Effector CD4-positive, alpha-beta T cell (primary cell): Measurements from ENCODE around the gene CKM.
"Not testable (repeated sequence)": the region's sequence is repeated elsewhere in the genome, so short reads cannot be mapped to it uniquely, and the experiment has no call there.

Experiments
- DNase-seq: peaks from one replicate; pipeline ENCODE4 v3.0.0-alpha.2; 2020

Gene CKM

GRCh38 chr19:45315304-45315703 is 7.4 kb downstream of the CKM start:
- DNase-seq: no peak

- no peak for DNase-seq
These were observed 7.9 kb downstream of the CKM start for GRCh38 chr19:45314708-45315245.

GRCh38 chr19:45312285-45312684 is 10.4 kb downstream of the CKM start:
- not testable (repeated sequence) for DNase-seq

DNA sequence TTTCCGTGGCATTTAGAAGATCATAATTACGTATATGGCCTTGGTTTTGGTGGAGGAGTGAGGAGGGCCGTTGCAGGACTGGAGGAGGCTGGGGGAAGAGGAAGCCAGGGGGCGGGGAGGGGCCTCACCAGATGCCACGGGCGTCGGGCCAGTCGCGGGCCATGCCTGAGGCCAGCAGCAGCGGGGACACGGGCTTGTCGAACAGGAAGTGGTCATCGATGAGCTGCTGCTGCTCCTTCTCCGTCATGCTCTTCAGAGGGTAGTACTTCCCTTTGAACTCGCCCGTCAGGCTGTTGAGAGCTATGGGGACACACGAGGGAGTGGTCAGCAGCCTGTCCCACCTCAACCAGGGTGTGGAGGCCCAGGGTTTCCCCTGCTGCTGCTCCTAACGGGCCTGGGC is 11.1 kb downstream of the CKM start:
- DNase-seq: no peak

DNA sequence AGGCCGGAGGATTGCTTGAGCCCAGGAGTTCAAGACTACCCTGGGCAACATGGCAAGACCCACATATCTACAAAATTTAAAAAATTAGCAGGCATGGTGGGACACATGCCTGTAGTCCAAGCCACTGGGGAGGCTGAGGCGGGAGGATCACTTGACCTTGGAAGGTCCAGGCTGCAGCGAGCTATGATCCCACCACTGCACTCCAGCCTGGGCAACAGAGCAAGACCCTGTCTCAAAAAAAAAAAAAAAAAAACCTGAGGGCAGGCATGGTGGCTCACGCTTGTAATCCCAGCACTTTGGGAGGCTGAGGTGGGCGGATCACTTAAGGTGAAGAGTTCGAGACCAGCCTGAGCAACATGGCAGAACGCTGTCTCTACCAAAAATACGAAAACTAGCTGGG is 13.4 kb downstream of the CKM start:
- not testable (repeated sequence) for DNase-seq

- DNase-seq: no peak
These were observed 15.3 kb downstream of the CKM start for GRCh38 chr19:45307361-45307760.

DNA sequence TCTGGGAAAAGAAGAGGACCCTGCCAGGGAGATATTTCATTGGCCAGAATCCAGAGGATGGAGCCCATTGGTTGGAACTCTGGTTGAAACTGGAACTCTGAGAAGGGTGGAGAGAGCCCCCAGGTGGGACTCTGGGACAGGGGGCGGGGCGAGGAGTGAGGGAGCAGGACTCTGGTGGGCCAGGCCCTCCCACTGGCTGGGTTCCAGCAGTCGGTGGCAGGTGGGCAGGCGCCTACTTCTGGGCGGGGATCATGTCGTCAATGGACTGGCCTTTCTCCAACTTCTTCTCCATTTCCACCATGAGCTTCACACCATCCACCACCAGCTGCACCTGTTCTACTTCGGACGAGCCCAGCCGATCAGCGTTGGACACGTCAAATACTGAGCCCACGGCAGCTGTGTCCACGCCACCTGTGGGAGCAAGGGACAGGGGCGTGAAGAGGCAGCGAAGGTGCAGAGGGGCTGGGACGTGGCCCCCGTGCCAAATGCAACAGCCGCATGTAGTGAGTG is 16.1 kb downstream of the CKM start:
- DNase-seq: no peak

DNA sequence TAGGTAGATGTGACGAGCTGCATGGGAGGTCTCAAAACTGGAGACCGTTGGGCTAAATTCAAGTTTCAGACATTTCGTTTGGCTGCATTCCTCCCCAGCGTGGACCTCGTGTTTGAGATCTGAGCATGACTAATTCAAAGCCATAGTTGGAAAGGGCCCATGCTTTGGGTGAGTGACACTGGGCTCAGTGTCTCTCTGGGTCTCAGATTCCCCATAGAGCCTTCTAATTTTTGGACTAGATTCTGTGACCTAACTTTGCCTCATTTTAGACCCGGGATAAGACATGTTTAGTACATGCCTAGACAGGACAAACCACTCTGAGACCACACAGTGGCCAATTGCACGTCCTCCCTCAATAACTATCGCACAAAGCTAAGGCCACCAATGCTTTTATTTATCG is 16.6 kb downstream of the CKM start:
- DNase-seq: no peak

GRCh38 chr19:45305421-45305820 is 17.3 kb downstream of the CKM start:
- no peak for DNase-seq

GRCh38 chr19:45305007-45305406 is 17.7 kb downstream of the CKM start:
- no peak for DNase-seq

- DNase-seq: no peak
These were observed 18.3 kb downstream of the CKM start for GRCh38 chr19:45304141-45304926.

GRCh38 chr19:45303269-45304060 is 19.2 kb downstream of the CKM start:
- no peak for DNase-seq

DNA sequence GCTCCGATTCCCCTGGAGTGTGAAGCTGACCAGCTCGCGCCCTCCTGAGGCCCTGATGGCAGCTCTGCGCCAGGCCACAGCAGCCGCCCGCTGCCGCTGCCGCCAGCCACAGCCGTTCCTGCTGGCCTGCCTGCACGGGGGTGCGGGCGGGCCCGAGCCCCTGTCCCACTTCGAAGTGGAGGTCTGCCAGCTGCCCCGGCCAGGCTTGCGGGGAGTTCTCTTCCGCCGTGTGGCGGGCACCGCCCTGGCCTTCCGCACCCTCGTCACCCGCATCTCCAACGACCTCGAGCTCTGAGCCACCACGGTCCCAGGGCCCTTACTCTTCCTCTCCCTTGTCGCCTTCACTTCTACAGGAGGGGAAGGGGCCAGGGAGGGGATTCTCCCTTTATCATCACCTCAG is 20.3 kb downstream of the CKM start:
- no peak for DNase-seq

DNA sequence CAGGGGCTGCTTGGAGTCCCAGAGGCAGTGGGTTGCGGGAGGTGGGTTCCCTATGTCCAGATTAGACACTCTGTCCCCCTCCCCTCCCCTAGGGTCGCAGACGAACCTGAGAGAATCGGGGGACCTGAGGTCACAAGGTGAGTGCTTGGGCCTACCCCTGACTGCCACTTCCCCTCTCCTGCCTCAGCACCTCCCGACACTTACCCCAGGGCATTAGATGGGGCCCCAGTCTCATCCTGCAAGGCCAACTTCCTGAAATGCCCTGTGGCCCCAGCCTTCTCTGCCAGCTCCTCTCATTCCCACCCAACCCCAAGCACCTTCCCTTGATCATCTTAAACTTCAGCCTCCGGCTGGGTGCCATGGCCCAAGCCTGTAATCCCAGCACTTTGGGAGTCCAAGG is 23.0 kb downstream of the CKM start:
- DNase-seq: no peak

DNA sequence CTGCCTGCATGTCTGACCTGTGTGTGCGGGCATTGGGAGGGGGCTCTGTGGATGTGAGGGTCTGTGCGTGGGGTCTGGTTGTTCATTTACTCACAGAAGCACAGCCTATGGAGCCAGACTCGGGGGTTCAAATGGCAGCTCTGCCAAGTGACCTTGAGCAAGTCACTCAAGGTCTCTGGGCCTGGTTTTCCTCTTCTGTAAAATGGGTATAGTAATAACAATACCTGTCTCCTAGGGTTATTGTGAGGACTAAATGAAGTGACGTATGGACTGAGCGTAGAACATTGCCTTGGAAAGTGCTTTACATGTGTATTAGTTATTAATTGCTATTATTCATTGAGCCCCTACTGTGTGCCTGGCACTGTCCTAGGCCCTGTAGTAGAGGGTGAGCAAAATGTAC is 24.4 kb downstream of the CKM start:
- no peak for DNase-seq

GRCh38 chr19:45297674-45298073 is 25.0 kb downstream of the CKM start:
- DNase-seq: no peak

DNA sequence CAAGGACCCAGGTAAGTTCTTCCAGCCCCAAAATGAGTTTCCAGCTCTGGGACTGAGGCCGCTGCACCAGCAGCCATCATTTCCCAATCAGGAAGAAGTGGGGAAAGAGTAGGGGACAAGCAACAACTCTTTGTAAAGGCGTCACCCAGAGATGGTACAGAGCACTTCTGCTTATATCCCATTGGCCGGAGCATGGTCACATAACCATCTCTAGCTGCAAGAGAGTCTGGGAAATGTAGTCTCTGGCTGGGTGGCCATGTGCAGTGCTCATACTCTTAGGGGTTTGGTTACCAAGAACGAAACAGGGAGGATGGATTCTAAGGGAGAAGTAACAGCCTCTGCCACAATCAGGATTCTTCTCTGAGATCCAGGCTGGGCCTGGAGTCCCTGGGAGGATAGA is 26.3 kb downstream of the CKM start:
- no peak for DNase-seq

DNA sequence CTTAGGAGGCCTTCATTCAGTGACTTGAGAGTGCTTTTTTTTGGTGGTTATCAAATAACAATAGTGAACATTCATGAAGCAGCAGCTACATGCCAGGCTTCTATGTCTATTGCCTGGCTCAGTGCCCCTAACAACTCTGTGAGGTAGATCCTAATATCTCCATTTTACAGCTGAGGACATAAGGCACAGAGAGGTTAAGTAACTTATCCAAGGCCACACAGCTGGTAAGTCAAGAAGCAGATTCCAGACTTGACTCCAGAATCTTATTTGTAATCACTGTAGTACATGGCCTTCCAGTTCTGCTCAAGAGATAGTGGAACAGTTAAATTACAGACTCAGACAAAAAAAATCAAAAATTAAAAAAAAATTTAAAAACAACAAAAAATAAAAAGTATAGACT is 26.8 kb downstream of the CKM start:
- DNase-seq: no peak

- no peak for DNase-seq
These were observed 28.2 kb downstream of the CKM start for GRCh38 chr19:45294291-45295029.

- no peak for DNase-seq
These were observed 29.0 kb downstream of the CKM start for GRCh38 chr19:45293682-45294081.

GRCh38 chr19:45291834-45292233 is 30.8 kb downstream of the CKM start:
- DNase-seq: no peak

GRCh38 chr19:45290381-45290931 is 32.2 kb downstream of the CKM start:
- no peak for DNase-seq
